ENCODE data around the gene EPS8.

Gene EPS8

GRCh38 chr12:15719230-15719629 is 70.0 kb downstream of the EPS8 start:
- DNase-seq (ENCODE audit: low read depth, low spot score), result no peak

DNA sequence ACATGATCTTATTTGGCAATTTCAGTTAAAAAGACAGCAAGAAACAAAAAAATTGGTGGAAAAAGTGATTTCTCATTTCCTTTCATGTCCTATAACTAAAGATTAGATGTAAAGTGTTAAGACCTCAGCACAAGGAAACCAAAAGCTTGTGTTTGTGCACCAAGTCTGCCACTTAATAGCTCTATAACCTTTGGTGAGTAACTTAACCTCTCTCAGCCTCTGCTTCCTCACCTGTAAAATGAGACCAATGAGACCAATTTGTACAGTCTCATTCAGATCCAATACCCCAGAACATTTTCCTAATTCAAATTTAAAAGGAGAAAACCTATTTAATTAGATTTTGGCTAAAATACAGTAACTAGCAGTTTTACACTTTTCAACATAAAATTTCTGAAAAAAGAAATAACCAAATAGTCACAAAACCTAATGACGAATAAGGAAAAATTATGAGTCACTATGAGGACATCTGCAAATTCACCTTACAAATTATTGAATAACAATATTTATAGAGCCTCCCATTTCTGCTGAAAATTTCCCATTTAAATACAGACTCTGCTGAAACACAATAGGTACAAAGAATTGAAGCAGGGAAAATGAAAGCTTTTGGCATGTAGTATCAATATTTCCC is 71.1 kb downstream of the EPS8 start:
- DNase-seq (ENCODE audit: low read depth, low spot score), result no peak

DNA sequence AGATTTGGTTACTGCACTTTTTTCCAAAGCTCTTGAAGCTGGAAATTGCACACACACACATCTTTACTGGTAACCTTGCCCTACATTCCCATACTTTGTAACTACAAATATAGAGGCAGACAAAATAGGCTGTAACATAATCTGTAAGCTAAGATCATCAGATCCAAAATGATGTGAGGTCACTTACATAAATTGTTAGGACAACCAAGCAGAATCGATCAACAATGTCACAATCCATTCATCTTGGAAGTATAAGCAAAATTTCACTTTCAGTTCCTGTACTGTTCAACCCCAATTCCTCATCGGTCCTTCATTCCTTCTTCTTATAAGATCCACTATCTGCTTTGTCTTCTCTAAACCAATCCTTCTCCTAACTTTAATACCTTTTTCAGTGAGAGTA is 72.6 kb downstream of the EPS8 start:
- DNase-seq (ENCODE audit: low read depth, low spot score), result no peak

GRCh38 chr12:15714256-15714655 is 74.9 kb downstream of the EPS8 start:
- no peak for DNase-seq (ENCODE audit: low read depth, low spot score)

GRCh38 chr12:15712823-15713660 is 76.1 kb downstream of the EPS8 start:
- no peak for DNase-seq (ENCODE audit: low read depth, low spot score)

- no peak for DNase-seq (ENCODE audit: low read depth, low spot score)
Measured at GRCh38 chr12:15712160-15712559, 77.0 kb downstream of the EPS8 start.

DNA sequence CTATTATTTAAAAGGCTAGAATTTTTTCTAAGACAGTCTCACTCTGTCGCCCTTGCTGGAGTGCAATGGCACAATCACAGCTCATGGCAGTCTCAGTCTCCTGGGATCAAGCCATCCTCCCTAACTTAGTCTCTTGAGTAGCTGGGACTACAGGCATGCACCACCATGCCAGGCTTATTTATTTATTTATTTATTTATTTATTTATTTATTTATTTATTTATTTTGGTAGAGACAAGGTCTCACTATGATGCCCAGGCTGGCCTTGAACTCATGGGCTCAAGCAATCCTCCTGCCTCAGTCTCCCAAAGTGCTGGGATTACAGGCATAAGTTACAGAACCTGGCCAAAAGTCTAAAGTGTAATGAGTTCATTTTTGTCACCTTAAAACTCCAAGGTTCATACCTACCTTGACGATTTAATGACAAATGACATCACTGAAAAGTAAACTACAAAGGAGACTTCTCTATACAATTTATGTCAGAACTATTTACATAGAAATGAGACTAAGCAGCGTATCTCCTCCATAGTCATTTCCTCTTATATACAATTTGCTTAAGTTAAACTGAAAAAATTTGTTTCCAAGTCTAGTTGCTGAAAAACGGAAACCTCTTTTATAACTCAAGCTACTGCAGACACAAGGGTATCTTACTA is 78.2 kb downstream of the EPS8 start:
- no peak for DNase-seq (ENCODE audit: low read depth, low spot score)

DNA sequence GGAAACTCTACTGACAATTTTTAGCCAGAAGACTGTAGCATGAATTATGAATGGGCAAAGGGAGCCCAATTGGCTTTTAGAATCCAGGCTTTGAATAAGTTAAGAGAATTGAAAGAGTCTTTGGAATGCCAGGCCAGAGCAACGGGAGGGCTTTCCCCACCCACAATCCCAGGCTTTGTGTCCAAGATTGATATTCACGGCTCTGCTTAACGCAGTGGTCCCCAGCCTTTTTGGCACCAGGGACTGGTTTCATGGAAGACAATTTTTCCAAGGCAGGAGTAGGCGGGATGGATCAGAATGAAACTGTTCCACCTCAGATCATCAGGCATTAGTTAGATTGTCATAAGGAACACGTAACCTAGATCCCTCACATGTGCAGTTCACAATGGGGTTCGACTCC is 79.6 kb downstream of the EPS8 start:
- peak; percentile 61 for DNase-seq (ENCODE audit: low read depth, low spot score)

DNA sequence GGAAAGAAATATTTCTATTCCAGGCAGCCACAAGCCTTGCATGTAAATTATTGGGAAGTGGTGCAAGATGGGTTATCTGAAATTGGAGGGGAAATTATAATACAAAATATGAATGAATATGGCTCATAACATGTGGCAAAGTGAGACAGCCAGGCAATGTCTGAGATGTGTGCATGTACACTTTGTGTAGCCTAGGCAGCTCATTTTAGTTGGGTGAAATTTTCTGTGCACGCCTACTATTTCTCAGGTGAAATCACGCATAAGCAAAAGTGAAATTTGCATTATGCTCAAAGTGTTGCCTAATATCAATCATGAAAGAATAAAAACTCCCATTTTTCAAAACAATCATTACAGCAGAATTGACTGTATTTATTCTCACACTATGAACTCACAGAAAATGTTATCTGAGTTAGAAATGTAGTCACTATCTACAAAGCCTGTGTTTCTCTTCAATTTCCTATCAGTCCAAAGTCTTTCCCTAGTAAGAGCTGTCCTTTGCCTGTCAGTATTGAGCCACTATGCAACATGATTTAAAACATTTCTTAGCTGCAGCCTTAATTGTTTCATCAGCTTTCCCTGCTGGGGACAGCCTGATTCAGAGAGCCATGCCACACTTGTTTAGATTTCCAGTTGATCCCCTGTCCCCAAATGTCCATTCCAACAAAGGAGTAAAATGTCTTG is 80.7 kb downstream of the EPS8 start:
- no peak for DNase-seq (ENCODE audit: low read depth, low spot score)

DNA sequence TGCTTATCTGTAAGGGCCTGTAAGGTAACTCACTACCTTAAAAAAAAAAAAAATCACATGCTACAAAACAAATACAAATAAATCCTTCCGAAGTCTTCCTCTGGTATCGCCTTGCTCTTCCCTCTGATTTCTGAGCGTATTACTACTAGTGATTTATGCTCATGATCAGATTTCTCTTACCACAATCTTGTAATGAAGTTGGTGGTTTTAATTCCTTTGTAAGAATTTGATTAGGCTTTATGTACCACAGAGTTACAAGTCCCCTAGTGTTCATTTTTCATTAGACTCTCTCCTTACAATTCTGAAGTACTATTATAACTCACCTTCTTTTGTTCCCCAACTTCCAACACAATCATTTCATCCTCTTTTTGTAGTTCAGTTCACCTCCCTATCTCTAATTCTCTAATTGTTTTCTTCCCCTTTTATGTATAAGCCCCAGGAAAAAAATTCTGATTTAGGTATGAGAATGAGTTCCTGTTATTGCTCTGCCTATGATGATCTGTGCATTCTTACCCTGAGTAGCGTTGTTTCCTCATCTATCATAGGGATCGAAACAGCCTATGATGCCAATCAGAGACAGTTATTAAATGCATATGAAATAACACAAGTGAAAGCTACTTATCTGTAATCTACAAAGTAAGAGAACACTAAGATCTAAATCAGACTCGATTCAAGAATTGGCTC is 81.5 kb downstream of the EPS8 start:
- DNase-seq (ENCODE audit: low read depth, low spot score), result no peak

DNA sequence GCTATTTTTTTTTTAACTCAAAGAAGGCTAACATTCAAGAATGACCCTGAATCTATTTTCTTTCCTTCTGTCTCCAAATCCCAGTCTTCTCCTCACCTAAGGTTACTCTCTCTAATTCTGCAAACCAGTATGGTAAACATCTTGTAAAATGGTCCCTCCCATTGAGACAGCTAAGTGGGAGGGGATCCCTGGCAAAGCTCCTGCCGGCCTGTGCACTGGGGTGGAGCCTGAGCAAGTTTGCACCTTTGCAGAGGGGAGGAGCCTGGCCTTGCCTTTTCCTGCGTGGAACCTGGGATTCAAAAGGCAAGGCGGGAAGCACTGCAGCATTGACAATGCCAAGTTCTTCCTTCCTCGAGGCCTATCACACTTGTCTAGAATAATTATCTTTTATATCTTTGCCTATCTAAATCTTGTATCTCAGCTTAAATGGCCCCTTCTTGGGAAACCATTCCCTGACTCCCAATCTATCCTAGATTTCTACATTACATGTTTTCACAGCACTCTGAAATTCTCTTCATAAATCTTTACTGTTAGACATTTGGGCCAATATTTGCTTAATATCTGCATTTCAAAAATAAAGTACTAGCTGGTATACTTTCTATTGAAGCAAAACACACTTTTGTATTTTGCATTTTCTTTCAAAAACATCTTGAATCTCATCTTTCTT is 83.0 kb downstream of the EPS8 start:
- DNase-seq (ENCODE audit: low read depth, low spot score), result no peak

GRCh38 chr12:15705606-15706005 is 83.6 kb downstream of the EPS8 start:
- DNase-seq (ENCODE audit: low read depth, low spot score), result no peak

DNA sequence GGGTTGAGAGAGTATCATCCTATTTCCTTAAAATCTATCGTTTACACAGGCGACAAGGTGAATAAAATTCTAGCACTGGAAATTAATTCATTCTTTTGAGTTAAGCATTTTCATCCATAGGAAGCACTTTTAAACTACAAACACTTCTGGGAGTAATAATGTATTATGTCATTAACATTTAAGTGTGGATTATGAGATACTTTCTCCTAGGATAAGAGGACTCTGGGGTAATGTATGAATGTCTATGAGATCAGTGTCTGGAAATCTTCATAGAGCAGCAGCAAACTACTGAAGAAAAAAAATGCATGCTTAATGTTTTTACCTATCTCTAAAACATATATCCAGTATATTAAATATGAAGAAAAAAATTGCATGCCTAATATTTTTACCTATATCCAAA is 86.9 kb downstream of the EPS8 start:
- DNase-seq (ENCODE audit: low read depth, low spot score), result no peak

- DNase-seq (ENCODE audit: low read depth, low spot score), result peak; percentile 48
Measured at GRCh38 chr12:15701631-15702156, 87.5 kb downstream of the EPS8 start.

GRCh38 chr12:15701206-15701605 is 88.0 kb downstream of the EPS8 start:
- no peak for DNase-seq (ENCODE audit: low read depth, low spot score)

DNA sequence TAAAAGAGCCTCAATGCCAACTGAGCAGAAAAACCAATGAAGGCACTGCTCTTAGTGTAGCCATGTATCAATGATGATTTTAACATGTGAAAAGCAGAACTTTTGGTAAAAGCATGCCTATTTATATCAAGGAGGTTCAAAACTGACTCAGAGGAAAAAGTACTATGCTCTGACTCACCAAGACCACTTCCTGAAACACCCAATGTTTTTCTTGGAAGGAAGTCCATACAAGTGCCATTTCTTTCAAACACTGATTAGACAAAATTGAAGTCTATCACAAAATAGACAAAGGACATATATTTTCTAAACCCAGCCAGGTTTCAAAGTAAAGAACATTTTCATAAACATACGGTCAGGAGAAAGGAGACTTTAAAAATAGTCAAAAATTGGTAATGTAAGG is 88.6 kb downstream of the EPS8 start:
- peak; percentile 87 for DNase-seq (ENCODE audit: low read depth, low spot score)

DNA sequence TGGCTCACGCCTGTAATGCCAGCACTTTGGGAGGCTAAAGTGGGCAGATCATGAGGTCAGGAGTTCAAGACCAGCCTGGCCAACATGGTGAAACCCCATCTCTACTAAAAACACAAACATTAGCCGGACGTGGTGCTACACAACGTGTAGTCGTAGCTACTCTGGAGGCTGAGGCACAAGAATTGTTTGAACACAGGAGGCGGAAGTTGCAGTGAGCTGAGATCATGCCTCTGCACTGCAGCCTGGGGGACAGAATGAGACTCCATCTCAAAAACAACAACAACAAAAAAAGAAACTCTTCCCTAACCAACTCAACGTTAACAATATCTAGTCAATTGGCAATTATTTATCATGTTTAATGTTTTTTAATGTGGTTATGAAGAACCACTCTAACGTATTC is 89.3 kb downstream of the EPS8 start:
- no peak for DNase-seq (ENCODE audit: low read depth, low spot score)

- no peak for DNase-seq (ENCODE audit: low read depth, low spot score)
Measured at GRCh38 chr12:15698377-15698871, 90.8 kb downstream of the EPS8 start.

- no peak for DNase-seq (ENCODE audit: low read depth, low spot score)
Measured at GRCh38 chr12:15697201-15697600, 92.0 kb downstream of the EPS8 start.

GRCh38 chr12:15693228-15693911 is 95.8 kb downstream of the EPS8 start:
- no peak for DNase-seq (ENCODE audit: low read depth, low spot score)
